Astrocyte of the cerebellum (primary cell): ENCODE data around the gene TMEM126A.
A peak's percentile ranks its signal among the peaks of the same experiment; 100 is the strongest.

Experiments
- DNase-seq: peaks from one replicate; pipeline ENCODE4 v3.0.0-alpha.2; 2011; ENCODE audit warnings: low read depth
- H3K4me3 ChIP-seq: 2 replicates; pipeline ENCODE4 v1.5.1; 2011; ENCODE audit warnings: mild to moderate bottlenecking, low read depth, low read length, moderate library complexity
- in situ Hi-C: cut with HindIII; loops from 2 replicates; pipeline ENCODE4 v1.10.0; 2017; ENCODE audit warnings: low sequenced_read_pairs
- TF ChIP-seq, protein P1 (sequence below): IDR thresholded peaks from 2 replicates; pipeline ENCODE4 v1.5.1; 2012; ENCODE audit warnings: low read length, low read depth, moderate library complexity, mild to moderate bottlenecking; ENCODE audit errors: missing control alignments

The TMEM126A gene

GRCh38 chr11:85680897-85681296, 33.1 kb downstream of the TMEM126A start:
- no peak for DNase-seq
- TF ChIP-seq, protein P1, sequence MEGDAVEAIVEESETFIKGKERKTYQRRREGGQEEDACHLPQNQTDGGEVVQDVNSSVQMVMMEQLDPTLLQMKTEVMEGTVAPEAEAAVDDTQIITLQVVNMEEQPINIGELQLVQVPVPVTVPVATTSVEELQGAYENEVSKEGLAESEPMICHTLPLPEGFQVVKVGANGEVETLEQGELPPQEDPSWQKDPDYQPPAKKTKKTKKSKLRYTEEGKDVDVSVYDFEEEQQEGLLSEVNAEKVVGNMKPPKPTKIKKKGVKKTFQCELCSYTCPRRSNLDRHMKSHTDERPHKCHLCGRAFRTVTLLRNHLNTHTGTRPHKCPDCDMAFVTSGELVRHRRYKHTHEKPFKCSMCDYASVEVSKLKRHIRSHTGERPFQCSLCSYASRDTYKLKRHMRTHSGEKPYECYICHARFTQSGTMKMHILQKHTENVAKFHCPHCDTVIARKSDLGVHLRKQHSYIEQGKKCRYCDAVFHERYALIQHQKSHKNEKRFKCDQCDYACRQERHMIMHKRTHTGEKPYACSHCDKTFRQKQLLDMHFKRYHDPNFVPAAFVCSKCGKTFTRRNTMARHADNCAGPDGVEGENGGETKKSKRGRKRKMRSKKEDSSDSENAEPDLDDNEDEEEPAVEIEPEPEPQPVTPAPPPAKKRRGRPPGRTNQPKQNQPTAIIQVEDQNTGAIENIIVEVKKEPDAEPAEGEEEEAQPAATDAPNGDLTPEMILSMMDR = no peak
- in situ Hi-C loops = no loop called here
- no peak overlapping the region for H3K4me3 ChIP-seq

GRCh38 chr11:85682330-85683305, 34.9 kb downstream of the TMEM126A start:
- in situ Hi-C loops = no loop called here
- TF ChIP-seq, protein P1 = no peak
- peak overlapping the region; percentile 52 for H3K4me3 ChIP-seq
- DNase-seq = no peak

DNA sequence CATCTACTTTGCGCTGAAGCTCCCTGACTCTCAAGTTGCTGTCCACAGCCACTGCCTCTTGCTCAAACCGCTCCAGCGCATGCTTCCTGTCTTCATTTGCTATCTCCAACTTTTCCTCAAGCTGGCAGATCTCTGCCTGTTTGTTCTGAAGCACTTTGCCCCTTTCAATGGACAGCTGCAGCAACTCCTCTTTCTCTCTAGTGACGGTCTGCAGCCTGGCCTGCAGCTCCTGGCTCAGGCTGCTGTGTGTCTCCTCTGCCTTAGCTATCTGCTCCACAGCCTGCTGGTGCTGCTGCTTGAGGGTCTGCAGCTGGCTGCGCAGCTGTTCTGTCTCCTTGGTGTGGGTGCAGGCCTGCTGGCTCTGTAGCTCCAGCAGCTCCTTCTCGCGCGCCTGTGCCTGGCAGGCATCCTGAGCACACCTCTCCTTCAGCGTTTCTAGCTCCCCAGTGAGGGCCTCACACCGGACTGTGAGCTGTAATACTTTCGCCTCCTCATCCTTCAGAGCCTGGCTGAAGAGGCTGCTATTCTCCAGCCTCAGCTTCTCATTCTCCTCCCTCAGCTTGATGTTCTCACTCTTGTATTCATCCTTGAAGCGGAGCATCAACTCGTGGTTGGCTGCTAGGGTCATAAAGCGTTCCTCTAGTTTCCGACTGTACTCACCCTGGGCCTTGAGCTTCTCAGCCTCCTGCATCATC, 37.5 kb downstream of the TMEM126A start:
- TF ChIP-seq, protein P1 = no peak
- no peak for DNase-seq
- H3K4me3 ChIP-seq = peak overlapping the region; percentile 38
- in situ Hi-C loops = no loop called here

GRCh38 chr11:85685820-85686459, 38.2 kb downstream of the TMEM126A start, which contains the start of gene CCDC89:
Gene CCDC89 (minus strand): TSS chr11:85686195. CDS start chr11:85686130, 65 bp downstream.
- TF ChIP-seq, protein P1 = no peak
- H3K4me3 ChIP-seq = peak within 1 kb of the TSS; percentile 38
- in situ Hi-C loops = no loop called here
- DNase-seq = peak; percentile 96

DNA sequence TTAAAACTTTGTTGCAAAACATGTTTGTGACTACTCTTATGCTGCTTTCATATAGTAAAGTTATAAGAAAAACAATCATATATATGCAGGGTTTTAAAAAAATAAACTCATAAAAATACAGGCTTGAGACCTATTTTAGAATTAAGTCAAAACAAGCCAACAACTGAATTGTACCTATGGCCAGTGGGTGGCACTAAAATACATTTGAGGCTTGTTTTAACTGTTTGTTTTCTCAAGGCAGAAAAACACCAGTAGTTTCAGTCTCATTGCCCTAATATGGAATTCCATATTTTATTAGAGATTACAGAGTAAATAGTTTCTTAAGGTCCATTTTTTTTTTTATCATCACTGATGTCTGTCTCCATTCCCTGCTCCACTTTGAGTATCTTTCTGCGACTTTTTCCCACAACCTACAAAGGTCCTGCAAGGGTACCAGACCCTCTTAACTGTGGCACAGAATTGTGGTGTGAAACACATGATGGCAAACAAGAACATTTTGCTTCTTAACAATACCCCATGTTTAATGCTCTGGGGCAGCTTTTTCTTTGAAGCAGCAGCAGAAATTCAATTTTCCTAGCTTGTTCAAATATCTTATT, 46.7 kb downstream of the TMEM126A start:
- TF ChIP-seq, protein P1 = peak; percentile 36
- no peak overlapping the region for H3K4me3 ChIP-seq
- peak; percentile 40 for DNase-seq
- in situ Hi-C loops = no loop called here

DNA sequence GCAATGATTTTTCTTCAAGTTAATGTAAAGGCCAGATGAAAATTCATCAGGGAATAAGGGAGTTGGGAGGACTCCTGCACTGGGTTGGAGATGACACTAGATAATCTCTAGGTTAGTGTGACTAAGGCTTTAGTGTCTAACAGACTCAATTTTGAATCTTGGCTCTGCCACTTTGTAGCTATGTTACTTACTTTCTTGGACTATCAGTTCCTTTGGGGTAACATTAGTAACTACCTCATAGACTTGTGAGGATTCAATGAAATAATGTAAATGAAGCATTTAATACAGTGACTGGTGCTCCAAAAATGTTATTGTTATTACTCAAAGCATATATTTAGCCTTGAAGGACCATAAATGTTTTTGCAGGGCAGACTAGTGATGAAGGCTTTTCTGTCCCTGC, 47.8 kb downstream of the TMEM126A start:
- TF ChIP-seq, protein P1 = no peak
- in situ Hi-C loops = no loop called here
- no peak for DNase-seq

More for the DNA sequence above, 47.8 kb downstream of the TMEM126A start:
- no peak overlapping the region for H3K4me3 ChIP-seq
